Uterus (tissue), 2 donors: ENCODE data around the gene CDKL4.

Source experiments
- POLR2A ChIP-seq, 2 donors: fragments of 450-650 bp; IDR thresholded peaks; one replicate each; pipeline ENCODE4 v1.6.1; 2016; ENCODE audit warnings: antibody characterized with exemption in 2 of 2, mild to moderate bottlenecking in 1 of 2, moderate library complexity in 1 of 2
- TF ChIP-seq, protein P1 (sequence below), 4 experiments: fragments of 200-600 bp in 2 of 4; fragments of 450-650 bp in 2 of 4; sonication (generic) in 2 of 4; IDR thresholded peaks; one replicate each; pipeline ENCODE4 v1.5.1; 2016 to 2019; ENCODE audit warnings: antibody characterized with exemption in 4 of 4, mild to moderate bottlenecking in 2 of 4, moderate library complexity in 1 of 4

DNA sequence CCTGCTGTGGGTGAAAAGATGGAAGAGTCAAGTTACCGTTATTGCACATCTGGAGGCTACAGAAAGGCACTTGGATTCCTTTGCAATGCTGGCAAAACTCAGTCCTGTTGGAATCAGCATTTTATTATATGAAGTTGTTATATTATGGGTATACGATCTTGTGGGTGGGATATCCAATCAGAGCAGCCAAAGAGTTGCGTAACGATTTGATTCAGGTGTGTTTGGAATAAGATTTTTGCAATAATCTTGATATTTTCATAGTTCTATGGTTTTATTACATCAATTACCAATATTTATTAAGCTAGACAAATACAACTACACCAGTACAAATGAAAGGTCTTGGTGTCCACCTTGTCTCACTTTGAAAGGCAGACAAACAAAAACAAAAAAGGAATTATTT, 65.0 kb downstream of the CDKL4 start:
- TF ChIP-seq POLR2A (IDR thresholded peaks at IDR 0.05), result no peak
- TF ChIP-seq, protein P1, sequence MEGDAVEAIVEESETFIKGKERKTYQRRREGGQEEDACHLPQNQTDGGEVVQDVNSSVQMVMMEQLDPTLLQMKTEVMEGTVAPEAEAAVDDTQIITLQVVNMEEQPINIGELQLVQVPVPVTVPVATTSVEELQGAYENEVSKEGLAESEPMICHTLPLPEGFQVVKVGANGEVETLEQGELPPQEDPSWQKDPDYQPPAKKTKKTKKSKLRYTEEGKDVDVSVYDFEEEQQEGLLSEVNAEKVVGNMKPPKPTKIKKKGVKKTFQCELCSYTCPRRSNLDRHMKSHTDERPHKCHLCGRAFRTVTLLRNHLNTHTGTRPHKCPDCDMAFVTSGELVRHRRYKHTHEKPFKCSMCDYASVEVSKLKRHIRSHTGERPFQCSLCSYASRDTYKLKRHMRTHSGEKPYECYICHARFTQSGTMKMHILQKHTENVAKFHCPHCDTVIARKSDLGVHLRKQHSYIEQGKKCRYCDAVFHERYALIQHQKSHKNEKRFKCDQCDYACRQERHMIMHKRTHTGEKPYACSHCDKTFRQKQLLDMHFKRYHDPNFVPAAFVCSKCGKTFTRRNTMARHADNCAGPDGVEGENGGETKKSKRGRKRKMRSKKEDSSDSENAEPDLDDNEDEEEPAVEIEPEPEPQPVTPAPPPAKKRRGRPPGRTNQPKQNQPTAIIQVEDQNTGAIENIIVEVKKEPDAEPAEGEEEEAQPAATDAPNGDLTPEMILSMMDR (IDR thresholded peaks at IDR 0.05), result no peak
